H9 (cell line): ENCODE results near the gene RGS3. TPM values are rescaled to one million over a fixed set of nuclear protein-coding genes. Genes with fewer than 3 reads are reported as not detected.

ENCODE experiments used
- DNase-seq: peaks from one replicate; pipeline ENCODE4 v3.0.0-alpha.2; 2017
- H2AFZ ChIP-seq: one replicate; pipeline ENCODE4 v1.6.1; 2013; ENCODE audit warnings: mild to moderate bottlenecking, low read length, control low read depth, moderate library complexity
- H2AK5ac ChIP-seq: 2 replicates; pipeline ENCODE4 v1.6.1; 2013; ENCODE audit warnings: low read length, control low read depth, mixed read lengths; ENCODE audit not compliant: insufficient read length
- H2BK120ac ChIP-seq: one replicate; pipeline ENCODE4 v1.6.1; 2013; ENCODE audit warnings: low read depth, mild to moderate bottlenecking, low read length, control low read depth, inconsistent platforms; ENCODE audit not compliant: poor library complexity, severe bottlenecking
- H2BK12ac ChIP-seq: 2 replicates; pipeline ENCODE4 v1.6.1; 2013; ENCODE audit warnings: low read length, control low read depth, mixed read lengths, low read depth; ENCODE audit not compliant: insufficient read length
- H2BK15ac ChIP-seq: 2 replicates; pipeline ENCODE4 v1.6.1; 2013; ENCODE audit warnings: low read depth, low read length, control low read depth
- H2BK20ac ChIP-seq: one replicate; pipeline ENCODE4 v1.6.1; 2013; ENCODE audit warnings: low read depth, mild to moderate bottlenecking, low read length, control low read depth, inconsistent platforms; ENCODE audit not compliant: poor library complexity, severe bottlenecking
- H2BK5ac ChIP-seq: 2 replicates; pipeline ENCODE4 v1.6.1; 2013; ENCODE audit warnings: low read length, control low read depth, mixed read lengths; ENCODE audit not compliant: insufficient read length
- H3K14ac ChIP-seq: 2 replicates; pipeline ENCODE4 v1.6.1; 2013; ENCODE audit warnings: low read length, control low read depth; ENCODE audit not compliant: insufficient read depth
- H3K18ac ChIP-seq: 2 replicates; pipeline ENCODE4 v1.6.1; 2013; ENCODE audit warnings: low read depth, mild to moderate bottlenecking, mixed read lengths, low read length, control low read depth; ENCODE audit not compliant: insufficient read length
- H3K23ac ChIP-seq: 2 replicates; pipeline ENCODE4 v1.6.1; 2013; ENCODE audit warnings: low read length, control low read depth, mixed read lengths, low read depth; ENCODE audit not compliant: insufficient read length
- H3K23me2 ChIP-seq: 2 replicates; pipeline ENCODE4 v1.6.1; 2013; ENCODE audit warnings: low read depth, mild to moderate bottlenecking, mixed read lengths, low read length, control low read depth; ENCODE audit not compliant: insufficient read length, poor library complexity, severe bottlenecking
- H3K27ac ChIP-seq: 2 replicates; pipeline ENCODE4 v1.5.1; 2013; ENCODE audit warnings: low read length, control low read depth, mixed read lengths, low read depth; ENCODE audit not compliant: insufficient read length
- H3K27me3 ChIP-seq: 2 replicates; pipeline ENCODE4 v1.6.1; 2013; ENCODE audit warnings: low read length, control low read depth, inconsistent platforms; ENCODE audit not compliant: insufficient read depth
- H3K4ac ChIP-seq: 2 replicates; pipeline ENCODE4 v1.6.1; 2013; ENCODE audit warnings: low read depth, mild to moderate bottlenecking, control low read depth, inconsistent platforms, low read length, moderate library complexity
- H3K4me1 ChIP-seq: 2 replicates; pipeline ENCODE4 v1.6.1; 2013; ENCODE audit warnings: low read length, control low read depth, inconsistent platforms; ENCODE audit not compliant: insufficient read depth
- H3K4me2 ChIP-seq: 2 replicates; pipeline ENCODE4 v1.6.1; 2013; ENCODE audit warnings: low read length, control low read depth, mixed read lengths; ENCODE audit not compliant: insufficient read length, insufficient read depth
- H3K56ac ChIP-seq: 2 replicates; pipeline ENCODE4 v1.6.1; 2013; ENCODE audit warnings: low read depth, mild to moderate bottlenecking, mixed read lengths, low read length, control low read depth; ENCODE audit not compliant: insufficient read length
- H3K79me1 ChIP-seq: 2 replicates; pipeline ENCODE4 v1.6.1; 2013; ENCODE audit warnings: low read depth, mild to moderate bottlenecking, moderate library complexity, low read length, control low read depth, inconsistent platforms; ENCODE audit not compliant: insufficient read depth, poor library complexity, severe bottlenecking
- H3K79me2 ChIP-seq: 2 replicates; pipeline ENCODE4 v1.6.1; 2013; ENCODE audit warnings: low read length, control low read depth, inconsistent platforms; ENCODE audit not compliant: insufficient read depth
- H3K9ac ChIP-seq: 2 replicates; pipeline ENCODE4 v1.6.1; 2013; ENCODE audit warnings: low read length, control low read depth, mixed read lengths; ENCODE audit not compliant: insufficient read length; ENCODE audit errors: extremely low read depth
- H3K9me3 ChIP-seq: one replicate; pipeline ENCODE4 v1.6.1; 2013; ENCODE audit warnings: low read depth, low read length, inconsistent platforms; ENCODE audit not compliant: control insufficient read depth
- H3T11ph ChIP-seq: one replicate; pipeline ENCODE4 v1.6.1; 2013; ENCODE audit warnings: mild to moderate bottlenecking, low read length, control low read depth, inconsistent platforms
- H4K20me1 ChIP-seq: one replicate; pipeline ENCODE4 v1.6.1; 2013; ENCODE audit not compliant: control insufficient read depth, insufficient read length, insufficient read depth
- H4K5ac ChIP-seq: 2 replicates; pipeline ENCODE4 v1.6.1; 2013; ENCODE audit warnings: low read depth, mild to moderate bottlenecking, mixed read lengths, low read length, control low read depth; ENCODE audit not compliant: insufficient read length
- H4K8ac ChIP-seq: replicated peaks from 2 replicates; pipeline ENCODE4 v1.6.1; 2013; ENCODE audit warnings: low read length, control low read depth, mixed read lengths, low read depth; ENCODE audit not compliant: insufficient read length
- H4K91ac ChIP-seq: 2 replicates; pipeline ENCODE4 v1.6.1; 2013; ENCODE audit warnings: low read depth, mild to moderate bottlenecking, moderate library complexity, mixed read lengths, low read length, control low read depth; ENCODE audit not compliant: insufficient read length
- H3K27ac Mint-ChIP-seq, 3 experiments: 2 replicates in 2 of 3; 3 replicates in 1 of 3; pipeline ENCODE4 v1.8.0; 2020 to 2021; ENCODE audit warnings: mixed read lengths in 3 of 3, mild to moderate bottlenecking in 1 of 3, moderate library complexity in 1 of 3
- H3K27me3 Mint-ChIP-seq: 2 replicates; pipeline ENCODE4 v1.8.0; 2021; ENCODE audit warnings: low read depth, mild to moderate bottlenecking, moderate library complexity, mixed read lengths
- H3K36me3 Mint-ChIP-seq, 3 experiments: 2 replicates in 2 of 3; 3 replicates in 1 of 3; pipeline ENCODE4 v1.8.0; 2020 to 2021; ENCODE audit warnings: low read depth in 3 of 3, mixed read lengths in 3 of 3; ENCODE audit not compliant: insufficient read depth in 1 of 3
- H3K4me1 Mint-ChIP-seq, 2 experiments: 2 replicates each; pipeline ENCODE4 v1.8.0; 2020; ENCODE audit warnings: mixed read lengths in 2 of 2
- H3K4me3 Mint-ChIP-seq, 2 experiments: 2 replicates in 1 of 2; 3 replicates in 1 of 2; pipeline ENCODE4 v1.8.0; 2020 to 2021; ENCODE audit warnings: mild to moderate bottlenecking in 2 of 2, mixed read lengths in 2 of 2, moderate library complexity in 1 of 2
- H3K9me3 Mint-ChIP-seq, 2 experiments: 2 replicates in 1 of 2; 3 replicates in 1 of 2; pipeline ENCODE4 v1.8.0; 2020; ENCODE audit warnings: mild to moderate bottlenecking in 2 of 2, mixed read lengths in 2 of 2, moderate library complexity in 1 of 2
- WGBS: extraction: QIAGEN DNeasy Blood & Tissue Kit; methylation state at CpG from one replicate; pipeline ENCODE4 v1.1.7; 2013; ENCODE audit warnings: missing lambda C conversion rate, low lambda C conversion rate, mixed read lengths; ENCODE audit not compliant: insufficient read length; ENCODE audit errors: extremely low coverage; 5-methylcytosine and 5-hydroxymethylcytosine counted together
- total RNA-seq: library from RNA; stranded (reverse); gene quantifications from 2 replicates; pipeline ENCODE4 v1.2.1, GENCODE V29; 2021
- TF ChIP-seq, protein P1 (sequence below): fragments of 200-600 bp; sonication (generic); conservative IDR thresholded peaks from 3 replicates; pipeline ENCODE4 v1.8.0; 2021; ENCODE audit warnings: antibody characterized with exemption, mild to moderate bottlenecking

RGS3 gene
- total RNA-seq, 1 experiment from 2014 or later: 13.9 TPM

- Histone ChIP-seq H3K23ac (no peak overlapping the region), H3K9me3 (no peaks in the 10 kb centered on the region), H3K23me2 (no peaks in the 10 kb centered on the region), H3K79me1 (no peaks in the 10 kb centered on the region), H3K4me2 (no peak overlapping the region), H3K4me1 (no peaks in the 10 kb centered on the region), H4K20me1 (no peaks in the 10 kb centered on the region), H4K8ac (no peak overlapping the region), H2BK12ac (no peak overlapping the region), H3K18ac (no peak overlapping the region), H2AFZ (no peak overlapping the region), H3K9ac (no peak overlapping the region), H4K91ac (no peak overlapping the region), H3K79me2 (no peaks in the 10 kb centered on the region), H3K27ac (no peak overlapping the region), H3K56ac (no peak overlapping the region), H3K4ac (no peak overlapping the region), H2BK20ac (no peak overlapping the region), H3K27me3 (no peaks in the 10 kb centered on the region), H2BK120ac (no peak overlapping the region), H3T11ph (no peak overlapping the region), H4K5ac (no peak overlapping the region), H2BK5ac (no peak overlapping the region), H3K14ac (no peak overlapping the region), H2AK5ac (no peak overlapping the region), H2BK15ac (no peak overlapping the region)
- Mint-ChIP-seq H3K36me3 (peaks cover 0 to 7% (median 3%) of the 10 kb centered on the region in 3 experiments; a peak in 5 of 7 replicates), H3K27ac (peak overlapping the region in 1 of 3 experiments; percentile 14; a peak in 1 of 7 replicates), H3K4me3 (no peak overlapping the region; a peak in 1 of 5 replicates), H3K9me3 (no peaks in the 10 kb centered on the region), H3K4me1 (peaks cover 10 to 37% of the 10 kb centered on the region in 2 experiments), H3K27me3 (no peaks in the 10 kb centered on the region; the same call in 1 of the 2 replicates)
- no peak for DNase-seq
- TF ChIP-seq, protein P1, sequence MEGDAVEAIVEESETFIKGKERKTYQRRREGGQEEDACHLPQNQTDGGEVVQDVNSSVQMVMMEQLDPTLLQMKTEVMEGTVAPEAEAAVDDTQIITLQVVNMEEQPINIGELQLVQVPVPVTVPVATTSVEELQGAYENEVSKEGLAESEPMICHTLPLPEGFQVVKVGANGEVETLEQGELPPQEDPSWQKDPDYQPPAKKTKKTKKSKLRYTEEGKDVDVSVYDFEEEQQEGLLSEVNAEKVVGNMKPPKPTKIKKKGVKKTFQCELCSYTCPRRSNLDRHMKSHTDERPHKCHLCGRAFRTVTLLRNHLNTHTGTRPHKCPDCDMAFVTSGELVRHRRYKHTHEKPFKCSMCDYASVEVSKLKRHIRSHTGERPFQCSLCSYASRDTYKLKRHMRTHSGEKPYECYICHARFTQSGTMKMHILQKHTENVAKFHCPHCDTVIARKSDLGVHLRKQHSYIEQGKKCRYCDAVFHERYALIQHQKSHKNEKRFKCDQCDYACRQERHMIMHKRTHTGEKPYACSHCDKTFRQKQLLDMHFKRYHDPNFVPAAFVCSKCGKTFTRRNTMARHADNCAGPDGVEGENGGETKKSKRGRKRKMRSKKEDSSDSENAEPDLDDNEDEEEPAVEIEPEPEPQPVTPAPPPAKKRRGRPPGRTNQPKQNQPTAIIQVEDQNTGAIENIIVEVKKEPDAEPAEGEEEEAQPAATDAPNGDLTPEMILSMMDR: no peak
- WGBS: no CpG with 5 or more reads among the region's 7 CpGs
Measured at GRCh38 chr9:113542006-113542405, 78.5 kb downstream of the RGS3 start.
